GM18868 (cell line): ENCODE results near the gene DNAJB12.
A peak's percentile ranks its signal among the peaks of the same experiment; 100 is the strongest.
"Not testable (repeated sequence)": the region's sequence is repeated elsewhere in the genome, so short reads cannot be mapped to it uniquely, and the experiment has no call there.

Experiments used
- ATAC-seq: cut with Tn5 transposase; IDR thresholded peaks from one replicate; pipeline ENCODE4 v1.9.1; 2021; ENCODE audit warnings: mild to moderate bottlenecking, moderate library complexity; ENCODE audit not compliant: unreplicated experiment

The DNAJB12 gene

GRCh38 chr10:72354356-72355213 is at the start of gene DNAJB12:
Gene DNAJB12, minus strand, starts transcription at chr10:72354919. Its CDS starts 22 bp downstream, at chr10:72354897.
- ATAC-seq: peak; percentile 73

GRCh38 chr10:72395581-72395980 is 40.9 kb upstream of the DNAJB12 start:
- not testable (repeated sequence) for ATAC-seq

DNA sequence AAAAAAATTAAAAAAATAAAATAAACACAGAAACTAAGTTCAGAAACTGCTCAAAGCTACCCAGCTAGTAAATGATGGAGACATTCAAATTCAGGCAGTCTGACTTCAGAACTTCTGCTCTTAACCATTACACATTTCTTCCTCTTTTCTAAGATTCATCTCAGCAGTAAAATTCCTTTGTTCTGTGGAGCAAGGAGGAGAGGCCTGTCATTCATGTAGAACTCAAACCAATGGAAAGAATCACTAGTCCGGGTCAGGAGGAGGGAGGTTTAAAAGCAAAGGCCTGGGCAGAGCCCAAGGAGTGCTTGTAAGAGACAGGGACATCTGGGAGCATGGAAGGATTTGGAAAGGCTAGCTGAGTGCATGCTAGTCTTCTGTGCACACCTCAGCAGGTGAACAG is 37.9 kb upstream of the DNAJB12 start:
- ATAC-seq: no peak

- ATAC-seq: no peak
Observed at GRCh38 chr10:72390764-72391163, 36.0 kb upstream of the DNAJB12 start.

GRCh38 chr10:72389716-72390115 is 35.0 kb upstream of the DNAJB12 start:
- no peak for ATAC-seq

DNA sequence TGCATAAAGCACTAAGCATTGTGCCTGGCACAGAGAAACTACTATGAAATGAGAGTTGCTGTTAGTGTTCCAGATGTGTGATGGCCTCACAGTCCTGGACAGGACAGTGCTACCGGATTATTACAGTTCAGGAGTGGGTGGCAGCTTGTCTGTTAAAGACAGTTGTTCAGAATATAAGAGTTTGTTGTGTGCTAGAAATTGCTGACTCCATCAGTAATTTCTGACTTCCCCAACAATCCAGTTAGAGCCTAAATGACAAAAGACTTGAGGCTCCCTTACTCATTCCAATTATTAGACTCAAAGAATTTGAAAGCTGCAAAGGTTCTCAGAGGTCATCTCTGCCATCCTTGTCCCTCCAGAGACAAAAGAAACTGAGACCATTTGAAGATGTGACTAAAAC is 34.3 kb upstream of the DNAJB12 start:
- no peak for ATAC-seq

- ATAC-seq: no peak
Observed at GRCh38 chr10:72388062-72388461, 33.3 kb upstream of the DNAJB12 start.

DNA sequence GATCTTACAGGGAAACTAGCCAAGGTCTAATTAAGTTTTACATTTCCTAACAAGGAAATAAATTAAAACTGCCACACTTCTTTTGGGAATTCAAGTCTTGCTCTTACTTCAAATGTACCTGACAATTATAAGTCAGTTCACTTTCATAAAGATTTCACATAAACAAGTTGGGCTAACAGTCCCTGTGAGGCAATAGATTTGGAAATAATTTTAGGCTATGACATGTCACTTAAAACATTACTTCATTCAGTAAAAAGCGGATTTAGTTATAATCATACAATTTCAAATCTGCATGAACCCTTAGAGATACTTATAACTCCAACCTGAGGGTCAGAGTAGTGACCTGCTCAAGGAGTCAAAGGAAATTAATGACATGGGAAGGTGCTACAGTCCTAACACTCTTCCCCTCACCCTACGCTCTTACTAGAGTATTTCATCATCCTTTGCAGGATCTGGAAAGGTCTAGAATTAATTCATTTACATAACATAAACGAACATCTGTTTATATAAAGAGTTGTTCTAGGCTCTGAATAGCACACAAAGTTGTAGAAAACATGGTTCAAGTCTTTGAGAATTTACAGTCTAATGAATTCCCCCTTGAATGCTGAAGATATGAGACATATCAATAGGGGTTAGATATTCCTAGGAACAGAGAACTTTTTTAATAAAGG is 32.3 kb upstream of the DNAJB12 start:
- no peak for ATAC-seq

GRCh38 chr10:72385724-72386123 is 31.0 kb upstream of the DNAJB12 start:
- no peak for ATAC-seq

DNA sequence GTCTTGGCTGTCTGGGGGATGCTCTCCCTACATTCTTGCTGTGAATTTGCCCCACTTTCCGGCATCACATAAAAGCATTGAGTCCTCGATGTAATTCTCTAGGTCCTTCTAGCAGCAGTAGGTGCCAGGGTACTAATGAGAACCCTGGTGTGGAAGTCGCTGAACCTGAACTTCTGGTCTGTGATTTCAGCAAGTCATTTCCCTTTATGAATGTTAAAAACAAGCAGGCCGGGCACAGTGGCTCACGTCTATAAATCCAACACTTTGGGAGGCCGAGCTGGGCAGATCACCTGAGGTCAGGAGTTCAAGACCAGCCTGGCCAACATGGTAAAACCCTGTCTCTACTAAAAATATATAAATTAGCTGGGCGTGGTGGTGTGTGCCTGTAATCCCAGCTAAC is 30.3 kb upstream of the DNAJB12 start:
- not testable (repeated sequence) for ATAC-seq

GRCh38 chr10:72379776-72380175 is 25.1 kb upstream of the DNAJB12 start:
- no peak for ATAC-seq

DNA sequence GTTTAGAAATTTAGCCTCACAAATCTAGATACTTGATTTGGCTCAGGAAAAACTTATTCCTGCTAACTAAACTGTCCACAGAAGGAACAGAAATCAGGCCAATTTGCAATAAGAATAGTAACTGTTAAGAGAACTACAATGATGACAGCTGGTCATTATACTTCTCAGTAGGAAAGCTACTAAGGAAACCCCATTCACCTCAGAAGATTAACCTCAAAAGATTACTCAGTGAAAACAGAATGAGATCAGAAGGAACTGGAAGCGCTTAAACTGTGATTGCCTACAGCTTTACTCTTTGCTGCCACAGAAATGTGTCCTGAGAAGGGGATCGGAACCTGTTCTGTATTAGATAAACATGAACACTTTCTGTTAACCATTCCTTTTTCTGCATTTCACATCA is 24.3 kb upstream of the DNAJB12 start:
- no peak for ATAC-seq

- ATAC-seq: no peak
Observed at GRCh38 chr10:72375585-72375984, 20.9 kb upstream of the DNAJB12 start.

- ATAC-seq: no peak
Observed at GRCh38 chr10:72375173-72375572, 20.5 kb upstream of the DNAJB12 start.

GRCh38 chr10:72370201-72370722 is 15.5 kb upstream of the DNAJB12 start:
- no peak for ATAC-seq

- ATAC-seq: no peak
Observed at GRCh38 chr10:72367301-72367960, 12.7 kb upstream of the DNAJB12 start.

GRCh38 chr10:72365106-72365895 is 10.6 kb upstream of the DNAJB12 start:
- no peak for ATAC-seq

DNA sequence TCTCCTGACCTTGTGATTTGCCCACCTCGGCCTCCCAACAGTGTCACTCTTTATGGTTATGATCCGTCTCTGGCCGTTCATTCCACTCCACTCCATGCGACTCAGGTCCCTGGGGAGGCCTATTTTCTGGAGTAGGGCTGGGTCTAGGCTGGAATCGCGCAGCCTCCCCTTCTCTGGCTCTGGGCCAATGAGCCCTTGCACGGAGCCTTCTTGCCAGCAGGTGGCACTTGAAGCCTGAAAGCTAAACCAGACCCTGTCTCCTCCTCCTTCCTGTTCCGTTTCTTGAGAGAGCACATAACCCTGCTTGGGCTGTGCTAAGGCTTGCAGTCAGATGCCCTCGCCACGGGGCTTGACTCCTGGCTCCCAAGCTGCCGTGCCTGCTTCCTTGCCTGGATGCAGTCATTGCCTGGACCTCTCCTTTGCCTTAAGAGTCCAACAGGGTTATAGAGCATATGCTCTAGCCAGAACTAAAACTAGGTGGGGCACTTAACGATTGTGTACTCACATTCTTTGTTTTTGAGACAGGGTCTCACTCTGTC is 9.6 kb upstream of the DNAJB12 start:
- peak; percentile 63 for ATAC-seq

DNA sequence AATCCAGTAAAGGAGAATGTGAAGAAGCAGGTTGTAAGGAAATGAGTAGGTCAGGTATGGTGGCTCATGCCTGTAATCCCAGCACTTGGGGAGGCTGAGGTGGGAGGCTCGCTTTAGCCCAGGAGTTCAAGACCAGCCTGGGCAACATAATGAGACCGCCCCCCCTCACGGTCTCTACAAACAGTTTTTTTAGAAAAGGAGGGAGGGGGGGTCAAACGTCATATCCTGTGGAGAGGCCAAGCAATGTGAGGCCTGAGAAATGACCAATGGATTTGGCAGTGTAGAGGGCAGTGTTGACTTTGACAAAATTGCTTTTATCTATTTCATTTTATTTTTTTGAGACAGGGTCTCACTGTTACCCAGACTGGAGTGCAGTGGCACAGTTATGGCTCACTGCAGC is 2.3 kb upstream of the DNAJB12 start:
- ATAC-seq: no peak

DNA sequence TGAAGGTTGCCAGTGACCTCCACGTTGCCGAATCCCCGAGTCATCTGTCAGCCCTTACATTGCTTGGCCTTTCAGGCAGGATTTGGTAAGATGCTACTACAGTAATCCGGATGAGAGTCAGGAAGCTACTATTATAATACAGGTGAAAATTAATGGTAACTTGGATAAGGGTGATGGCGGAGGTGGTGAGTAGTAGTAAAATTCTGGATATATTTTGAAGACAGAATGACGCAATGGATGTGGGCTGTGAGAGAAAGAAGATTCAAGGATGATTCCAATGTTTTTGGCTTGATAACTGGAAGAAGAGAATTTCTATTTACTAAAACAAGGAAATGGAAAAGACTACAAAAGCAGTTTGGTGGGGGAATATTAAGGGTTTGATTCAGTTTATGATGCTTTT is 1.4 kb upstream of the DNAJB12 start:
- no peak for ATAC-seq

DNA sequence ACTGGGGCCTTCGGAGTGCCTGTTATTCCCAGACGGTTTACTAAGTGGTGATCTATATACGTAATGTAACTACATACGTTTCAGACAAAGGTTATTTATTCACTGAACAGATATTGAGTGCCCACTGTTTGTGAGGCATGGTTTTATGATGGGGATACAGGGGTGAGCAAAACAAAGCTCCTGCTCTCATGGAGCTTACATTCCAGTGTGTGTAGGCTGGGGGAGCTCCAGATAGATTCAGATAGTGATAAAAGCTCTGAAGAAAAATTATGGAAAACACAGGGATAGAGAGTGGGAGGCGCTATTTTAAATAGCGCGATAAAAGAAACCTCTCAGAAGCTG is 466 bp upstream of the DNAJB12 start:
- no peak for ATAC-seq
